ENCODE data around the gene CLTB. TPM values are rescaled to one million over a fixed set of nuclear protein-coding genes. Genes with fewer than 3 reads are reported as not detected.

CLTB gene
- total RNA-seq, 1 donor from 2014 or later: 216 TPM

GRCh38 chr5:176355400-176356178 is 60.8 kb downstream of the CLTB start:
- Histone ChIP-seq H3K4me3 (no peak overlapping the region), H3K27me3 (ENCODE audit: low read depth) (no peaks in the 10 kb centered on the region), H3K9me3 (replicated peaks) (no peaks in the 10 kb centered on the region), H3K36me3 (peaks cover 86% of the 10 kb centered on the region), H3K4me1 (peaks cover 29% of the 10 kb centered on the region), H3K27ac (replicated peaks) (no peak overlapping the region)
- no peak for TF ChIP-seq CTCF (IDR thresholded peaks at IDR 0.05; ENCODE audit: borderline replicate concordance)
- intact Hi-C loops (cut with micrococcal nuclease): no loop called here
- DNase-seq: no peak

- H3K36me3 ChIP-seq: peaks cover 96% of the 10 kb centered on the region
- peaks cover 16% of the 10 kb centered on the region for H3K4me1 ChIP-seq
- no peak overlapping the region for H3K4me3 ChIP-seq
- intact Hi-C loops (cut with micrococcal nuclease): no loop called here
- no peak for TF ChIP-seq CTCF (IDR thresholded peaks at IDR 0.05; ENCODE audit: borderline replicate concordance)
- no peaks in the 10 kb centered on the region for H3K27me3 ChIP-seq (ENCODE audit: low read depth)
- H3K27ac ChIP-seq (replicated peaks): no peak overlapping the region
- H3K9me3 ChIP-seq (replicated peaks): no peaks in the 10 kb centered on the region
- DNase-seq: no peak
These were observed 62.8 kb downstream of the CLTB start for GRCh38 chr5:176353533-176353932.

- Histone ChIP-seq H3K4me1 (peaks cover 5% of the 10 kb centered on the region), H3K4me3 (no peak overlapping the region), H3K36me3 (peaks cover 96% of the 10 kb centered on the region), H3K27ac (replicated peaks) (no peak overlapping the region), H3K27me3 (ENCODE audit: low read depth) (no peaks in the 10 kb centered on the region), H3K9me3 (replicated peaks) (no peaks in the 10 kb centered on the region)
- no peak for TF ChIP-seq CTCF (IDR thresholded peaks at IDR 0.05; ENCODE audit: borderline replicate concordance)
- no peak for DNase-seq
- intact Hi-C loops (cut with micrococcal nuclease): no loop called here
These were observed 64.0 kb downstream of the CLTB start for GRCh38 chr5:176352116-176352878.

GRCh38 chr5:176350416-176350815 is 65.9 kb downstream of the CLTB start:
- no peak for TF ChIP-seq CTCF (IDR thresholded peaks at IDR 0.05; ENCODE audit: borderline replicate concordance)
- Histone ChIP-seq H3K27ac (replicated peaks) (no peak overlapping the region), H3K4me1 (peaks cover 3% of the 10 kb centered on the region), H3K36me3 (peaks cover 100% of the 10 kb centered on the region), H3K4me3 (no peak overlapping the region), H3K27me3 (ENCODE audit: low read depth) (no peaks in the 10 kb centered on the region), H3K9me3 (replicated peaks) (no peaks in the 10 kb centered on the region)
- intact Hi-C loops (cut with micrococcal nuclease): no loop called here
- no peak for DNase-seq

GRCh38 chr5:176342766-176343458 is 73.4 kb downstream of the CLTB start:
- peaks cover 39% of the 10 kb centered on the region for H3K36me3 ChIP-seq
- intact Hi-C loops (cut with micrococcal nuclease): no loop called here
- DNase-seq: no peak
- H3K9me3 ChIP-seq (replicated peaks): no peaks in the 10 kb centered on the region
- no peaks in the 10 kb centered on the region for H3K27me3 ChIP-seq (ENCODE audit: low read depth)
- no peak for TF ChIP-seq CTCF (IDR thresholded peaks at IDR 0.05; ENCODE audit: borderline replicate concordance)
- no peaks in the 10 kb centered on the region for H3K4me1 ChIP-seq
- no peak overlapping the region for H3K27ac ChIP-seq (replicated peaks)
- H3K4me3 ChIP-seq: no peak overlapping the region
